Loucy (cell line): ENCODE measurements around the gene PKDREJ.
A peak's percentile ranks its signal among the peaks of the same experiment; 100 is the strongest.

Source experiments
- H2AFZ ChIP-seq: fragments of 200-600 bp; sonication (generic); 2 replicates; pipeline ENCODE4 v1.6.0; 2016; ENCODE audit warnings: antibody characterized with exemption, mild to moderate bottlenecking, low read length, moderate library complexity
- H3F3A ChIP-seq: fragments of 200-600 bp; 2 replicates; pipeline ENCODE4 v1.6.0; 2016; ENCODE audit warnings: antibody characterized with exemption, low read depth, mild to moderate bottlenecking
- H3K27me3 ChIP-seq: fragments of 200-600 bp; sonication (generic); 2 replicates; pipeline ENCODE4 v1.6.1; 2014; ENCODE audit warnings: low read length, mild to moderate bottlenecking; ENCODE audit not compliant: insufficient read depth, poor library complexity, severe bottlenecking
- H3K36me3 ChIP-seq: fragments of 200-600 bp; sonication (generic); 2 replicates; pipeline ENCODE4 v1.6.1; 2016; ENCODE audit warnings: low read length; ENCODE audit not compliant: insufficient read depth
- H3K4me1 ChIP-seq: fragments of 200-600 bp; sonication (generic); 2 replicates; pipeline ENCODE4 v1.5.1; 2014; ENCODE audit warnings: low read length, mild to moderate bottlenecking; ENCODE audit not compliant: insufficient read depth, poor library complexity, severe bottlenecking
- H3K4me2 ChIP-seq: fragments of 200-600 bp; sonication (generic); 2 replicates; pipeline ENCODE4 v1.6.0; 2014; ENCODE audit warnings: antibody characterized with exemption, low read length, low read depth, mild to moderate bottlenecking; ENCODE audit not compliant: poor library complexity, severe bottlenecking
- H3K4me3 ChIP-seq: fragments of 200-600 bp; sonication (generic); 2 replicates; pipeline ENCODE4 v1.5.1; 2014; ENCODE audit warnings: low read length, mild to moderate bottlenecking, mixed read lengths; ENCODE audit not compliant: poor library complexity, severe bottlenecking
- H3K79me2 ChIP-seq: fragments of 200-600 bp; sonication (generic); 2 replicates; pipeline ENCODE4 v1.6.1; 2014; ENCODE audit warnings: low read length; ENCODE audit not compliant: insufficient read depth
- H3K9ac ChIP-seq: fragments of 200-600 bp; sonication (generic); 2 replicates; pipeline ENCODE4 v1.6.0; 2014; ENCODE audit warnings: mild to moderate bottlenecking, low read depth, low read length, moderate library complexity; ENCODE audit not compliant: poor library complexity, severe bottlenecking
- H3K9me2 ChIP-seq: fragments of 200-600 bp; sonication (generic); replicated peaks from 2 replicates; pipeline ENCODE4 v1.6.1; 2016; ENCODE audit warnings: low read depth, low read length, mixed read lengths
- H3K9me3 ChIP-seq: fragments of 200-600 bp; sonication (generic); 2 replicates; pipeline ENCODE4 v1.6.1; 2014; ENCODE audit warnings: mild to moderate bottlenecking, antibody characterized with exemption, low read length, low read depth; ENCODE audit not compliant: insufficient read depth
- H4K20me1 ChIP-seq: fragments of 200-600 bp; sonication (generic); 2 replicates; pipeline ENCODE4 v1.6.0; 2014; ENCODE audit warnings: antibody characterized with exemption, low read length, mild to moderate bottlenecking; ENCODE audit not compliant: insufficient read depth, poor library complexity, severe bottlenecking
- CTCF ChIP-seq: fragments of 200-600 bp; sonication (generic); conservative IDR thresholded peaks from 2 replicates; pipeline ENCODE4 v1.5.1; 2014; ENCODE audit warnings: mild to moderate bottlenecking, antibody characterized with exemption, low read length
- EZH2phosphoT487 ChIP-seq: fragments of 200-600 bp; IDR thresholded peaks from 2 replicates; pipeline ENCODE4 v1.6.1; 2018; ENCODE audit warnings: antibody characterized with exemption, mild to moderate bottlenecking, moderate library complexity, borderline replicate concordance

PKDREJ gene

GRCh38 chr22:46293577-46294260, 30.6 kb upstream of the PKDREJ start:
- H4K20me1 ChIP-seq, result no peaks in the 10 kb centered on the region
- H3K9ac ChIP-seq, result peak overlapping the region; percentile 45
- H2AFZ ChIP-seq, result no peak overlapping the region
- H3K9me3 ChIP-seq, result no peaks in the 10 kb centered on the region
- peaks cover 42% of the 10 kb centered on the region for H3K79me2 ChIP-seq
- H3K9me2 ChIP-seq, result no peaks in the 10 kb centered on the region
- no peaks in the 10 kb centered on the region for H3F3A ChIP-seq
- H3K4me1 ChIP-seq, result peaks cover 56% of the 10 kb centered on the region
- H3K4me3 ChIP-seq, result no peak overlapping the region
- peaks cover 9% of the 10 kb centered on the region; the same call in 1 of the 2 replicates for H3K36me3 ChIP-seq
- H3K27me3 ChIP-seq, result no peaks in the 10 kb centered on the region
- no peak for TF ChIP-seq CTCF
- no peak for TF ChIP-seq EZH2phosphoT487
- H3K4me2 ChIP-seq, result peak overlapping the region; percentile 25

GRCh38 chr22:46292732-46293131, 29.6 kb upstream of the PKDREJ start:
- Histone ChIP-seq H3K36me3 (peaks cover 8% of the 10 kb centered on the region; the same call in 1 of the 2 replicates), H3K9me2 (no peaks in the 10 kb centered on the region), H3K4me1 (peaks cover 60% of the 10 kb centered on the region), H2AFZ (no peak overlapping the region), H3K27me3 (no peaks in the 10 kb centered on the region), H3K4me3 (no peak overlapping the region), H3K4me2 (no peak overlapping the region), H3F3A (no peaks in the 10 kb centered on the region), H3K79me2 (peaks cover 37% of the 10 kb centered on the region), H3K9me3 (no peaks in the 10 kb centered on the region), H4K20me1 (no peaks in the 10 kb centered on the region), H3K9ac (no peak overlapping the region)
- TF ChIP-seq EZH2phosphoT487, result no peak
- no peak for TF ChIP-seq CTCF

- H3K36me3 ChIP-seq, result peaks cover 8% of the 10 kb centered on the region; the same call in 1 of the 2 replicates
Measured at GRCh38 chr22:46292173-46292572, 29.0 kb upstream of the PKDREJ start.

More at GRCh38 chr22:46292173-46292572, 29.0 kb upstream of the PKDREJ start:
- no peak for TF ChIP-seq CTCF
- TF ChIP-seq EZH2phosphoT487, result no peak
- H3K27me3 ChIP-seq, result no peaks in the 10 kb centered on the region
- no peaks in the 10 kb centered on the region for H4K20me1 ChIP-seq
- H3K4me1 ChIP-seq, result peaks cover 66% of the 10 kb centered on the region
- H3K9me2 ChIP-seq, result no peaks in the 10 kb centered on the region
- no peak overlapping the region for H3K4me2 ChIP-seq
- H3K79me2 ChIP-seq, result peaks cover 37% of the 10 kb centered on the region
- no peak overlapping the region for H3K4me3 ChIP-seq
- no peak overlapping the region for H2AFZ ChIP-seq
- no peaks in the 10 kb centered on the region for H3F3A ChIP-seq
- H3K9me3 ChIP-seq, result no peaks in the 10 kb centered on the region
- H3K9ac ChIP-seq, result no peak overlapping the region
